ENCODE measurements around the gene MXRA7.

DNA sequence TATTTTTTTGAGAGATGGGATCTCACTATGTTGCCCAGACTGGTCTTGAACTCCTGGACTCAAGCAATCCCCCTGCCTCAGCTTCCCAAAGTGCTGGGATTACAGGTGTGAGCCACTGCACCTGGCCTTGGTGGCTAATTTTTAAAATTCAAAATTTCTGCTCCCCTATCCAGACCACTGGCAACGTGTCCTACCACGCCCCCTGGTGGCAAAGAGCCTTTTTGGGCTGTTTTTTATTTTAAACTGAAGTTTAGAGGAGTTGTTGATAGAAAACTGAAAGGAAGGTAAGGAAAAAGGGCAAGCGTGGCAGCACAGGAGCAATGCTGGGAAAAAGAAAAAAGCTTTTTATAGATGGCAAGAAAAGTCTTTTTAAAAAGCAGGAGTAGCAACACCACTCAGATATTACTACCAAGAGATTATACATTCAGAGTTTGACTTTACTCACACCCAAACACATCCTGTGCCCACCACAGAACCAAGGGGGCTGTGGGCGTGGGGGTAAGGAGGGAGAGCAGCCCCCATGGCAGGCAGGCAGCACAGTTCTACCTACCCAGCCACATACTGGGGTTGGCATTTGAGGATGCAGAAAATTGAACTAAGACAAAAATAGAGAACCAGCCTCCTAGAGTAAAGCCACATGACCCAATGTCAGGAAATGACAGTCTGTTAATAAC lies 4.2 kb upstream of the MXRA7 start:
- TF ChIP-seq EZH2 (IDR thresholded peaks at IDR 0.05; ENCODE audit: insufficient read depth, poor library complexity, severe bottlenecking) (no peak), EZH2phosphoT487 (IDR thresholded peaks at IDR 0.05; ENCODE audit: insufficient read depth, low read depth) (no peak)
